ENCODE measurements around the gene SLC51B.

Gene SLC51B

GRCh38 chr15:65101891-65102708 is 56.9 kb downstream of the SLC51B start:
- DNase-seq: no peak

DNA sequence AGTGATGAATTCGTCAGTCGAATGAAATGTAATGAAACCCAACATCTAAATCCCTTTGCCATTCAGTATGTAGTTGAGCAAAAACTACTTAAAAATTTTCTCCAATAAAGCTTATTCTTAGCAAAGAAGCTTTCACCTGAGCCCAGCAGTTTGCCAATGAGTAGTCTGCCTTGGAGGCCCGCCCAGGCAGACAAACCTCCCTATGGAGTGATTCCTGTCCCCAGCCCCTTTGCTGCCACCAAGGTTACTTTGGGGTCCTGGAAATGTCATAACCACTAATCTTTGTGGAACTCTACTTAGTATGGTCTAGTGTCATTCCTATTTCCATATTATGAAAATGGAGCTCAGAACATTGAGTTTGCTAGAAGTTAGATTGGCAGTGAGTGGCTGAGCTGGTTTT is 57.7 kb downstream of the SLC51B start:
- no peak for DNase-seq

Measured in NCI-H510A (cell line).